B cell (primary cell): ENCODE results near the gene RAD21L1. TPM values are rescaled to one million over a fixed set of nuclear protein-coding genes. Genes with fewer than 3 reads are reported as not detected.

ENCODE experiments used
- ATAC-seq: fragments of 200-7000 bp; cut with Tn5 transposase; one replicate; pipeline ENCODE4 v1.10.0; 2021; ENCODE audit warnings: low read depth, mild to moderate bottlenecking, moderate number of reproducible peaks, moderate library complexity
- CTCF ChIA-PET: fragments of 350-600 bp; sonication (Branson Sonifier 250); formaldehyde crosslinking; loops from one replicate; lab custom pipeline; 2021; ENCODE audit warnings: antibody characterized with exemption, inconsistent platforms; lab: Charles Lee
- POLR2A ChIA-PET: fragments of 350-600 bp; sonication (Branson Sonifier 250); formaldehyde crosslinking; loops from one replicate; lab custom pipeline; 2021; ENCODE audit warnings: antibody characterized with exemption; lab: Charles Lee
- DNase-seq: peaks from one replicate; pipeline ENCODE4 v3.0.0; 2013
- H2AFZ ChIP-seq: 2 replicates; pipeline ENCODE4 v1.6.1; 2012; ENCODE audit warnings: mild to moderate bottlenecking, low read depth, low read length; ENCODE audit not compliant: insufficient read depth, poor library complexity, severe bottlenecking
- H3K27ac ChIP-seq, 2 donors: 1 replicate in 1 of 2; 2 replicates in 1 of 2; pipeline ENCODE4 v1.5.1; 2012 to 2013; ENCODE audit warnings: low read length in 2 of 2, mild to moderate bottlenecking in 2 of 2, moderate library complexity in 1 of 2
- H3K27me3 ChIP-seq, 4 experiments: fragments of 200-600 bp in 1 of 4; sonication (generic) in 1 of 4; replicated peaks in 1 of 4; 1 replicate in 2 of 4; 2 replicates in 2 of 4; pipeline versions ENCODE4 v1.6.1 to v1.7.0; 2013 to 2016; ENCODE audit warnings: low read length in 3 of 4, mild to moderate bottlenecking in 2 of 4, mixed read lengths in 1 of 4, moderate library complexity in 1 of 4; ENCODE audit not compliant: insufficient read depth in 4 of 4, control insufficient read depth in 3 of 4; ENCODE audit errors: control extremely low read depth in 1 of 4
- H3K36me3 ChIP-seq, 2 experiments: replicated peaks in 1 of 2; 1 replicate in 1 of 2; 2 replicates in 1 of 2; pipeline versions ENCODE4 v1.6.1 to v1.7.1; 2013; ENCODE audit warnings: low read length in 1 of 2; ENCODE audit not compliant: insufficient read depth in 2 of 2, control insufficient read depth in 1 of 2; ENCODE audit errors: control extremely low read depth in 1 of 2, extremely low read depth in 1 of 2
- H3K4me1 ChIP-seq, 2 donors: fragments of 200-600 bp in 1 of 2; sonication (generic) in 1 of 2; 1 replicate in 1 of 2; 2 replicates in 1 of 2; pipeline versions ENCODE4 v1.5.1 to v1.6.1; 2013 to 2017; ENCODE audit warnings: low read length in 2 of 2; ENCODE audit not compliant: control insufficient read depth in 2 of 2, insufficient read depth in 2 of 2
- H3K4me2 ChIP-seq: replicated peaks from 2 replicates; pipeline ENCODE3; 2012; ENCODE audit warnings: mild to moderate bottlenecking, low read depth, low read length; ENCODE audit not compliant: poor library complexity, severe bottlenecking
- H3K4me3 ChIP-seq, 5 experiments: fragments of 200-600 bp in 1 of 5; sonication (generic) in 1 of 5; 1 replicate in 3 of 5; 2 replicates in 2 of 5; pipeline versions ENCODE4 v1.5.1 to v1.7.0; 2011 to 2016; ENCODE audit warnings: low read length in 4 of 5, mild to moderate bottlenecking in 4 of 5, low read depth in 2 of 5, control low read depth in 1 of 5, moderate library complexity in 1 of 5; ENCODE audit not compliant: insufficient read depth in 1 of 5; ENCODE audit errors: control extremely low read depth in 1 of 5, extremely low read depth in 1 of 5
- H3K79me2 ChIP-seq: fragments of 200-600 bp; sonication (generic); one replicate; pipeline ENCODE4 v1.6.0; 2016; ENCODE audit warnings: low read length; ENCODE audit not compliant: control insufficient read depth, insufficient read depth
- H3K9ac ChIP-seq: fragments of 200-600 bp; sonication (generic); 2 replicates; pipeline ENCODE4 v1.6.1; 2017; ENCODE audit warnings: mild to moderate bottlenecking, low read length, moderate library complexity
- H3K9me3 ChIP-seq, 3 donors: one replicate each; pipeline versions ENCODE4 v1.6.1 to v1.7.1; 2013; ENCODE audit warnings: low read length in 2 of 3; ENCODE audit not compliant: control insufficient read depth in 2 of 3, insufficient read depth in 1 of 3; ENCODE audit errors: control extremely low read depth in 1 of 3
- H4K20me1 ChIP-seq: 2 replicates; pipeline ENCODE4 v1.6.0; 2012; ENCODE audit warnings: mild to moderate bottlenecking, low read length; ENCODE audit not compliant: insufficient read depth, control insufficient read depth, poor library complexity, severe bottlenecking
- H3K27ac Mint-ChIP-seq: one replicate; pipeline ENCODE4 v1.8.0; 2021; ENCODE audit warnings: mixed read lengths
- H3K27me3 Mint-ChIP-seq: one replicate; pipeline ENCODE4 v1.8.0; 2021; ENCODE audit warnings: mixed read lengths
- H3K4me1 Mint-ChIP-seq: one replicate; pipeline ENCODE4 v1.8.0; 2021; ENCODE audit warnings: mixed read lengths
- H3K4me3 Mint-ChIP-seq: one replicate; pipeline ENCODE4 v1.8.0; 2021; ENCODE audit warnings: mixed read lengths
- H3K9me3 Mint-ChIP-seq: one replicate; pipeline ENCODE4 v1.8.0; 2022; ENCODE audit warnings: mixed read lengths; ENCODE audit not compliant: insufficient read depth
- EZH2 ChIP-seq: IDR thresholded peaks from 2 replicates; pipeline ENCODE4 v1.6.1; 2012; ENCODE audit warnings: borderline replicate concordance, low read depth, mild to moderate bottlenecking, moderate library complexity, low read length; ENCODE audit not compliant: insufficient read depth, poor library complexity, severe bottlenecking
- WGBS: methylation state at CpG from one replicate; pipeline ENCODE4 v1.1.5; 2013; ENCODE audit warnings: missing lambda C conversion rate; ENCODE audit not compliant: insufficient coverage; 5-methylcytosine and 5-hydroxymethylcytosine counted together
- intact Hi-C: fragments of 100-400 bp; cut with micrococcal nuclease; formaldehyde crosslinking; loops from one replicate; pipeline ENCODE4 v1.10.0; 2022
- polyA plus RNA-seq: library from polyadenylated mRNA; depleted of rRNA; stranded (reverse); fragments of >200 nt; gene quantifications from 2 replicates; pipeline ENCODE4 v1.2.3, GENCODE V29; 2012
- total RNA-seq, 2 donors: library from RNA; stranded (reverse); fragments of 120-200 nt in 1 of 2; gene quantifications; 1 replicate in 1 of 2; 2 replicates in 1 of 2; pipeline versions ENCODE4 v1.2.3 to v1.2.4, GENCODE V29; 2013 to 2022
- TF ChIP-seq, protein P1 (sequence below): fragments of 200-600 bp; IDR thresholded peaks from one replicate; pipeline ENCODE4 v1.8.0; 2022; ENCODE audit warnings: antibody characterized with exemption, mild to moderate bottlenecking

Gene RAD21L1
- total and polyA plus RNA-seq, 2 donors (not counting 1 experiment from before 2014, with no cell fraction given) = not detected

DNA sequence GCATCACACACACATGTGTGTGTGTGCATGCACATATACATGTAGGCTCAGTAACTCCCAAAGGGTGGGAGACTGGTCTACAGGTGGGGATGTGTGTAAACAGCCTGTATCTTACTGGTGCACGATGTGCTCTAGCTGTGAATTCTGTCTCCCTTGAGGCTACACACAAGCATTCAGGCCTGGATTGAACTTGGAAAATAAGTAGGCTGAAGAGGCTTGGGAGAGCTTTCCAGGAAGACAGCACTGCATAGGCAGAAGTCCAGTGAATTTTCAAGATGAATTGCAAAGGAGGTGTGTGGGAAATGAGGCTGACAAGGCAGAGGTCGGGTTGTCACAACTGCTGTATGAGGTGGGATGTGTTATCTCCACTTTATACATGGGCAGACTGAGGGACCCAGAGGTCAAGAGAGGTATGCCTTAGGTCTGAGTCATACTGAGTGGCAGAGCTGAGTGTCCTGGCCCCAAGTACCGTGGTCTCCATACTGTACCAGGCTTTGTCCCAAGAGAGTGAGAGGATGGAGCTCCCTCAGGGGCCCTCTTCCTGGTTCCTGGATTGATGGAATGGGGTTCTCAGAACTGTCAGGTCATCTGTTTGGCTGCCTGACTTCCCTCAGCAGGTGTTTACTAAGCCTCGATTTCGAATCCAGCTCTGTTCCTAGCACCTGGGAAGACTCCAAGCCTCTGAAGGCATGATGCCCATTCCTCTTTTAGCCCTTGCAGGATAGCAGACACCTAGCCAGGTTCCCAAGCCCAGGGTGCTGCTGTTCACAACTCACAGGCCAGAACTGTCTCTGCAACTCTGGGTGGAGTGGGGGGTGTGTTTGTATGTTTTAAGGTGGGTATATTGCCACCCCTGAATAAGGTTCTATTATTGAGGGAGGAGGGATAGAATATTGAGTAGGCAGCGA lies 54.6 kb downstream of the RAD21L1 start:
- Mint-ChIP-seq H3K27ac (no peak overlapping the region), H3K4me1 (peaks cover 3% of the 10 kb centered on the region), H3K4me3 (no peak overlapping the region), H3K9me3 (no peaks in the 10 kb centered on the region), H3K27me3 (peaks cover 5% of the 10 kb centered on the region)
- H3K9ac ChIP-seq = no peak overlapping the region
- 92% methylated on average over 6 of the region's 6 CpGs for WGBS
- ChIA-PET POLR2A (no interaction called here), CTCF (interaction anchor here (1.1 kb wide), 1 partner anchor 223 kb away, joined by 4 read pairs; no protein-coding TSS in a partner anchor)
- ATAC-seq (no peak), DNase-seq (no peak)
- no peaks in the 10 kb centered on the region for H3K79me2 ChIP-seq
- no peaks in the 10 kb centered on the region for H3K9me3 ChIP-seq
- intact Hi-C loops = no loop called here
- H3K4me3 ChIP-seq = no peak overlapping the region
- H4K20me1 ChIP-seq = no peaks in the 10 kb centered on the region
- H3K4me2 ChIP-seq = no peak overlapping the region
- no peak overlapping the region for H3K27ac ChIP-seq
- no peaks in the 10 kb centered on the region for H3K4me1 ChIP-seq
- no peaks in the 10 kb centered on the region for H3K27me3 ChIP-seq
- no peak for TF ChIP-seq EZH2
- TF ChIP-seq, protein P1, sequence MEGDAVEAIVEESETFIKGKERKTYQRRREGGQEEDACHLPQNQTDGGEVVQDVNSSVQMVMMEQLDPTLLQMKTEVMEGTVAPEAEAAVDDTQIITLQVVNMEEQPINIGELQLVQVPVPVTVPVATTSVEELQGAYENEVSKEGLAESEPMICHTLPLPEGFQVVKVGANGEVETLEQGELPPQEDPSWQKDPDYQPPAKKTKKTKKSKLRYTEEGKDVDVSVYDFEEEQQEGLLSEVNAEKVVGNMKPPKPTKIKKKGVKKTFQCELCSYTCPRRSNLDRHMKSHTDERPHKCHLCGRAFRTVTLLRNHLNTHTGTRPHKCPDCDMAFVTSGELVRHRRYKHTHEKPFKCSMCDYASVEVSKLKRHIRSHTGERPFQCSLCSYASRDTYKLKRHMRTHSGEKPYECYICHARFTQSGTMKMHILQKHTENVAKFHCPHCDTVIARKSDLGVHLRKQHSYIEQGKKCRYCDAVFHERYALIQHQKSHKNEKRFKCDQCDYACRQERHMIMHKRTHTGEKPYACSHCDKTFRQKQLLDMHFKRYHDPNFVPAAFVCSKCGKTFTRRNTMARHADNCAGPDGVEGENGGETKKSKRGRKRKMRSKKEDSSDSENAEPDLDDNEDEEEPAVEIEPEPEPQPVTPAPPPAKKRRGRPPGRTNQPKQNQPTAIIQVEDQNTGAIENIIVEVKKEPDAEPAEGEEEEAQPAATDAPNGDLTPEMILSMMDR = no peak
- H3K36me3 ChIP-seq = no peaks in the 10 kb centered on the region
- H2AFZ ChIP-seq = no peak overlapping the region
